ENCODE measurements around the gene SLC24A4. TPM values are rescaled to one million over a fixed set of nuclear protein-coding genes. Genes with fewer than 3 reads are reported as not detected.

SLC24A4 gene
- total RNA-seq, 1 donor from 2014 or later = not detected

- peaks cover 22% of the 10 kb centered on the region for H3K27me3 Mint-ChIP-seq (ENCODE audit: insufficient read depth)
- peaks cover 38% of the 10 kb centered on the region for H3K4me1 Mint-ChIP-seq (ENCODE audit: low read depth)
- peaks cover 6% of the 10 kb centered on the region for H3K36me3 Mint-ChIP-seq (ENCODE audit: low read depth)
- H3K9me3 Mint-ChIP-seq = no peaks in the 10 kb centered on the region
- H3K4me3 Mint-ChIP-seq = no peak overlapping the region
- H3K27ac Mint-ChIP-seq = peak overlapping the region; percentile 16
- no peak for DNase-seq (ENCODE audit: low spot score)
- intact Hi-C loops (cut with micrococcal nuclease) = no loop called here
Measured at GRCh38 chr14:92519246-92520101, 196.5 kb downstream of the SLC24A4 start.

GRCh38 chr14:92520102-92521057, 197.4 kb downstream of the SLC24A4 start:
- DNase-seq (ENCODE audit: low spot score) = no peak
- no peaks in the 10 kb centered on the region for H3K9me3 Mint-ChIP-seq
- H3K27ac Mint-ChIP-seq = peak overlapping the region; percentile 16
- no peak overlapping the region for H3K4me3 Mint-ChIP-seq
- intact Hi-C loops (cut with micrococcal nuclease) = no loop called here
- H3K4me1 Mint-ChIP-seq (ENCODE audit: low read depth) = peaks cover 37% of the 10 kb centered on the region
- peaks cover 20% of the 10 kb centered on the region for H3K27me3 Mint-ChIP-seq (ENCODE audit: insufficient read depth)
- H3K36me3 Mint-ChIP-seq (ENCODE audit: low read depth) = peaks cover 6% of the 10 kb centered on the region

- DNase-seq (ENCODE audit: low spot score) = no peak
- peaks cover 15% of the 10 kb centered on the region for H3K27me3 Mint-ChIP-seq (ENCODE audit: insufficient read depth)
- H3K4me1 Mint-ChIP-seq (ENCODE audit: low read depth) = peaks cover 32% of the 10 kb centered on the region
- peak overlapping the region; percentile 4 for H3K27ac Mint-ChIP-seq
- no peaks in the 10 kb centered on the region for H3K9me3 Mint-ChIP-seq
- peaks cover 6% of the 10 kb centered on the region for H3K36me3 Mint-ChIP-seq (ENCODE audit: low read depth)
- intact Hi-C loops (cut with micrococcal nuclease) = no loop called here
- H3K4me3 Mint-ChIP-seq = no peak overlapping the region
Measured at GRCh38 chr14:92521058-92521415, 198.1 kb downstream of the SLC24A4 start.

GRCh38 chr14:92523752-92524151, 200.8 kb downstream of the SLC24A4 start:
- H3K27ac Mint-ChIP-seq = no peak overlapping the region
- H3K27me3 Mint-ChIP-seq (ENCODE audit: insufficient read depth) = peaks cover 1% of the 10 kb centered on the region
- peaks cover 6% of the 10 kb centered on the region for H3K36me3 Mint-ChIP-seq (ENCODE audit: low read depth)
- peaks cover 12% of the 10 kb centered on the region for H3K4me1 Mint-ChIP-seq (ENCODE audit: low read depth)
- no peaks in the 10 kb centered on the region for H3K9me3 Mint-ChIP-seq
- intact Hi-C loops (cut with micrococcal nuclease) = no loop called here
- DNase-seq (ENCODE audit: low spot score) = no peak
- no peak overlapping the region for H3K4me3 Mint-ChIP-seq

- no peak overlapping the region for H3K27ac Mint-ChIP-seq
- peaks cover 1% of the 10 kb centered on the region for H3K27me3 Mint-ChIP-seq (ENCODE audit: insufficient read depth)
- no peak for DNase-seq (ENCODE audit: low spot score)
- H3K36me3 Mint-ChIP-seq (ENCODE audit: low read depth) = peaks cover 6% of the 10 kb centered on the region
- no peaks in the 10 kb centered on the region for H3K9me3 Mint-ChIP-seq
- peaks cover 10% of the 10 kb centered on the region for H3K4me1 Mint-ChIP-seq (ENCODE audit: low read depth)
- H3K4me3 Mint-ChIP-seq = no peak overlapping the region
- intact Hi-C loops (cut with micrococcal nuclease) = no loop called here
Measured at GRCh38 chr14:92524602-92525185, 201.7 kb downstream of the SLC24A4 start.

- Mint-ChIP-seq H3K27me3 (ENCODE audit: insufficient read depth) (peaks cover 1% of the 10 kb centered on the region), H3K27ac (no peak overlapping the region), H3K4me1 (ENCODE audit: low read depth) (peaks cover 16% of the 10 kb centered on the region), H3K36me3 (ENCODE audit: low read depth) (peaks cover 6% of the 10 kb centered on the region), H3K9me3 (no peaks in the 10 kb centered on the region), H3K4me3 (no peak overlapping the region)
- intact Hi-C loops (cut with micrococcal nuclease) = no loop called here
- DNase-seq (ENCODE audit: low spot score) = no peak
Measured at GRCh38 chr14:92525322-92526095, 202.5 kb downstream of the SLC24A4 start.

GRCh38 chr14:92527721-92528120, 204.8 kb downstream of the SLC24A4 start:
- Mint-ChIP-seq H3K27me3 (ENCODE audit: insufficient read depth) (peaks cover 1% of the 10 kb centered on the region), H3K4me3 (no peak overlapping the region), H3K9me3 (no peaks in the 10 kb centered on the region), H3K27ac (no peak overlapping the region), H3K4me1 (ENCODE audit: low read depth) (peaks cover 28% of the 10 kb centered on the region), H3K36me3 (ENCODE audit: low read depth) (no peaks in the 10 kb centered on the region)
- no peak for DNase-seq (ENCODE audit: low spot score)
- intact Hi-C loops (cut with micrococcal nuclease) = no loop called here

- Mint-ChIP-seq H3K27me3 (ENCODE audit: insufficient read depth) (peaks cover 5% of the 10 kb centered on the region), H3K9me3 (no peaks in the 10 kb centered on the region), H3K4me3 (no peak overlapping the region), H3K4me1 (ENCODE audit: low read depth) (peaks cover 28% of the 10 kb centered on the region), H3K27ac (no peak overlapping the region), H3K36me3 (ENCODE audit: low read depth) (no peaks in the 10 kb centered on the region)
- DNase-seq (ENCODE audit: low spot score) = no peak
- intact Hi-C loops (cut with micrococcal nuclease) = no loop called here
Measured at GRCh38 chr14:92528486-92529100, 205.6 kb downstream of the SLC24A4 start.

GRCh38 chr14:92529903-92530302, 206.9 kb downstream of the SLC24A4 start:
- H3K9me3 Mint-ChIP-seq = no peaks in the 10 kb centered on the region
- peaks cover 32% of the 10 kb centered on the region for H3K4me1 Mint-ChIP-seq (ENCODE audit: low read depth)
- no peaks in the 10 kb centered on the region for H3K36me3 Mint-ChIP-seq (ENCODE audit: low read depth)
- intact Hi-C loops (cut with micrococcal nuclease) = loop anchor here (10.0 kb wide), 1 partner anchor 55 kb away; no protein-coding TSS in a partner anchor
- H3K27me3 Mint-ChIP-seq (ENCODE audit: insufficient read depth) = peaks cover 5% of the 10 kb centered on the region
- DNase-seq (ENCODE audit: low spot score) = no peak
- peak overlapping the region; percentile 35 for H3K27ac Mint-ChIP-seq
- no peak overlapping the region for H3K4me3 Mint-ChIP-seq

- intact Hi-C loops (cut with micrococcal nuclease) = loop anchor here (10.0 kb wide), 1 partner anchor 54 kb away; no protein-coding TSS in a partner anchor
- H3K36me3 Mint-ChIP-seq (ENCODE audit: low read depth) = no peaks in the 10 kb centered on the region
- H3K4me3 Mint-ChIP-seq = peak overlapping the region; percentile 47
- DNase-seq (ENCODE audit: low spot score) = no peak
- peak overlapping the region; percentile 91 for H3K27ac Mint-ChIP-seq
- no peaks in the 10 kb centered on the region for H3K9me3 Mint-ChIP-seq
- peaks cover 7% of the 10 kb centered on the region for H3K27me3 Mint-ChIP-seq (ENCODE audit: insufficient read depth)
- peaks cover 46% of the 10 kb centered on the region for H3K4me1 Mint-ChIP-seq (ENCODE audit: low read depth)
Measured at GRCh38 chr14:92531106-92531873, 208.3 kb downstream of the SLC24A4 start.

- no peaks in the 10 kb centered on the region for H3K9me3 Mint-ChIP-seq
- intact Hi-C loops (cut with micrococcal nuclease) = loop anchor here (10.0 kb wide), 1 partner anchor 52 kb away; no protein-coding TSS in a partner anchor
- H3K4me1 Mint-ChIP-seq (ENCODE audit: low read depth) = peaks cover 43% of the 10 kb centered on the region
- no peak for DNase-seq (ENCODE audit: low spot score)
- no peak overlapping the region for H3K27ac Mint-ChIP-seq
- peaks cover 11% of the 10 kb centered on the region for H3K27me3 Mint-ChIP-seq (ENCODE audit: insufficient read depth)
- no peaks in the 10 kb centered on the region for H3K36me3 Mint-ChIP-seq (ENCODE audit: low read depth)
- no peak overlapping the region for H3K4me3 Mint-ChIP-seq
Measured at GRCh38 chr14:92532490-92533163, 209.7 kb downstream of the SLC24A4 start.
